Measurements from ENCODE around the gene MTM1.

Gene MTM1

GRCh38 chrX:150568320-150569154, at the start of gene MTM1:
Gene MTM1, plus strand, starts transcription at chrX:150568621. Its CDS starts 23,994 bp downstream, at chrX:150592615.
- ATAC-seq = peak; percentile 91
- H3K4me1 Mint-ChIP-seq = peaks cover 28% of the 10 kb centered on the region
- peak within 1 kb of the TSS; percentile 69 for H3K4me3 Mint-ChIP-seq
- no peaks in the 10 kb centered on the region for H3K9me3 Mint-ChIP-seq
- DNase-seq (ENCODE audit: low spot score in 2 of 2) = peak; percentile 76 to 89
- H3K36me3 Mint-ChIP-seq = no peaks in the 10 kb centered on the region
- H3K27ac Mint-ChIP-seq = peak within 1 kb of the TSS; percentile 56

- DNase-seq (ENCODE audit: low spot score in 2 of 2) (no peak), ATAC-seq (no peak)
- H3K4me3 Mint-ChIP-seq = no peak overlapping the region
- H3K4me1 Mint-ChIP-seq = no peaks in the 10 kb centered on the region
- no peaks in the 10 kb centered on the region for H3K9me3 Mint-ChIP-seq
- no peak overlapping the region for H3K27ac Mint-ChIP-seq
- no peaks in the 10 kb centered on the region for H3K36me3 Mint-ChIP-seq
These were observed 45.9 kb upstream of the MTM1 start for GRCh38 chrX:150522494-150522893.

- no peak overlapping the region for H3K4me3 Mint-ChIP-seq
- no peak for DNase-seq (ENCODE audit: low spot score in 2 of 2)
- no peak overlapping the region for H3K27ac Mint-ChIP-seq
- H3K4me1 Mint-ChIP-seq = no peaks in the 10 kb centered on the region
- no peaks in the 10 kb centered on the region for H3K9me3 Mint-ChIP-seq
- ATAC-seq = no peak
- H3K36me3 Mint-ChIP-seq = no peaks in the 10 kb centered on the region
These were observed 43.1 kb upstream of the MTM1 start for GRCh38 chrX:150525061-150525919.

- Mint-ChIP-seq H3K9me3 (no peaks in the 10 kb centered on the region), H3K36me3 (no peaks in the 10 kb centered on the region), H3K4me1 (no peaks in the 10 kb centered on the region), H3K27ac (no peak overlapping the region), H3K4me3 (no peak overlapping the region)
- ATAC-seq (no peak), DNase-seq (ENCODE audit: low spot score in 2 of 2) (no peak)
These were observed 41.7 kb upstream of the MTM1 start for GRCh38 chrX:150526692-150527091.

DNA sequence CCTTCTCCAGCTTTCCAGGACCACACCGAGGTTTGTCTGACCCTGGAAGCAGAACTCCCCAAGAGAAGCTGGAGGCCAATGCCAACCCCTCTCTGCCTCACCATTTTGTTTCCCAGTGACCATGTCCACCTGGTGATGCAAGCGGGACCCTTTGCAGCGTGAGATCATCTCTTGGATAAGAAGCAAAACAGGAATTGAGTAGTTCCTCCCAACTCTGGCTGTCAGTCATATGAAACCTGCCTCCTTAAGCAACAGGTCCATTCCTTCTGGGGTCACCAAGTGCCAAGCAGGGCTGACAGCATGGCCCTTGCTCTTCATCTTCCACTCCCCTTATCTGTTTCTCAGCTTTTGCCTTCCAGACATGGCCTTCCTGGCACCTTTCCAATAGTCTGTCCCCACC, 41.3 kb upstream of the MTM1 start:
- no peak overlapping the region for H3K4me3 Mint-ChIP-seq
- H3K4me1 Mint-ChIP-seq = no peaks in the 10 kb centered on the region
- ATAC-seq (no peak), DNase-seq (ENCODE audit: low spot score in 2 of 2) (no peak)
- no peaks in the 10 kb centered on the region for H3K36me3 Mint-ChIP-seq
- H3K9me3 Mint-ChIP-seq = no peaks in the 10 kb centered on the region
- no peak overlapping the region for H3K27ac Mint-ChIP-seq

- peaks cover 10% of the 10 kb centered on the region for H3K9me3 Mint-ChIP-seq
These were observed 38.8 kb upstream of the MTM1 start for GRCh38 chrX:150529587-150529986.

DNA sequence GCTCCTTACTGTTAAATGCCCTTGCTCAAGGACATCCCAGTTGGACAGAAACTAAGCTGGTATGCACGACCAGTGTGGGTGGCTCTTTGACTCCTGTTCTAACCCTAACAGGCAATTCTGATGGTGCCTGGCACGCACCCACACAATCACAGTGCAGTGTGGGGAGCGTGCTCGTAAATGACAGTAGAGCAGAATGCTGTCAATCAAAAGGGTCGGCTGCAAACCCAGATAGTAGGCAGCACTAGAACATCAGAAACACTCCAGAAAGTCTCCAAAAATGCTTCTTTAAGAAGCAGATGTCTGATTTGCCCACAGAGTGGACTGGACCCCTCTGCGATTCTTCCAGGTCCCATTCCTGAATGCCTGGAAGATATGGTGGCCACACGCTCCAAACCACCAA, 37.6 kb upstream of the MTM1 start:
- no peak overlapping the region for H3K4me3 Mint-ChIP-seq
- no peaks in the 10 kb centered on the region for H3K36me3 Mint-ChIP-seq
- ATAC-seq = no peak
- H3K27ac Mint-ChIP-seq = no peak overlapping the region
- no peaks in the 10 kb centered on the region for H3K4me1 Mint-ChIP-seq
- H3K9me3 Mint-ChIP-seq = peaks cover 10% of the 10 kb centered on the region
- no peak for DNase-seq (ENCODE audit: low spot score in 2 of 2)

More at GRCh38 chrX:150529587-150529986, 38.8 kb upstream of the MTM1 start:
- Mint-ChIP-seq H3K4me3 (no peak overlapping the region), H3K4me1 (no peaks in the 10 kb centered on the region), H3K27ac (no peak overlapping the region), H3K36me3 (no peaks in the 10 kb centered on the region)
- ATAC-seq (no peak), DNase-seq (ENCODE audit: low spot score in 2 of 2) (no peak)

- H3K4me3 Mint-ChIP-seq = no peak overlapping the region
- ATAC-seq (no peak), DNase-seq (ENCODE audit: low spot score in 2 of 2) (no peak)
- H3K36me3 Mint-ChIP-seq = no peaks in the 10 kb centered on the region
- H3K27ac Mint-ChIP-seq = no peak overlapping the region
- no peaks in the 10 kb centered on the region for H3K4me1 Mint-ChIP-seq
- peaks cover 10% of the 10 kb centered on the region for H3K9me3 Mint-ChIP-seq
These were observed 37.0 kb upstream of the MTM1 start for GRCh38 chrX:150531467-150531866.

DNA sequence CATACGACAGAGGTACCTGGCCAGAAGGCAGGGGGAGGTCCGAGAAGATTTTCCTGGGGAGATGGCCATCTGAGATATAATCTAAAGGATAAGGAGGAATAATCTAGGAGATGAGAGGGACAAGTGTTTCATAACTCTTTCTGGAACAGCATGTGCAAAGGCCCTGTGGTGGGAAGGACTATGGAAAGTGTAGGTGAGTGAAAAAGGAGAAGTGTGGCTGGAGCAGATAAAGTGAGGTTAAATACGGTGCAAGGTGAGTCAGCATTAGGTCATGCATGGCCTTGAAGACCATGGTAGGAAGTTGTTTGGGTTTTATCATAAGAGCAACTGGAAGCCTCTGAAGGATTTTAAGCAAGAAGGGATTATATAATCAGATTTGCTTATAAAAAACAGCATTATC, 34.6 kb upstream of the MTM1 start:
- H3K27ac Mint-ChIP-seq = no peak overlapping the region
- DNase-seq (ENCODE audit: low spot score in 2 of 2) (no peak), ATAC-seq (no peak)
- H3K4me1 Mint-ChIP-seq = no peaks in the 10 kb centered on the region
- H3K4me3 Mint-ChIP-seq = no peak overlapping the region
- no peaks in the 10 kb centered on the region for H3K36me3 Mint-ChIP-seq
- H3K9me3 Mint-ChIP-seq = peaks cover 10% of the 10 kb centered on the region

DNA sequence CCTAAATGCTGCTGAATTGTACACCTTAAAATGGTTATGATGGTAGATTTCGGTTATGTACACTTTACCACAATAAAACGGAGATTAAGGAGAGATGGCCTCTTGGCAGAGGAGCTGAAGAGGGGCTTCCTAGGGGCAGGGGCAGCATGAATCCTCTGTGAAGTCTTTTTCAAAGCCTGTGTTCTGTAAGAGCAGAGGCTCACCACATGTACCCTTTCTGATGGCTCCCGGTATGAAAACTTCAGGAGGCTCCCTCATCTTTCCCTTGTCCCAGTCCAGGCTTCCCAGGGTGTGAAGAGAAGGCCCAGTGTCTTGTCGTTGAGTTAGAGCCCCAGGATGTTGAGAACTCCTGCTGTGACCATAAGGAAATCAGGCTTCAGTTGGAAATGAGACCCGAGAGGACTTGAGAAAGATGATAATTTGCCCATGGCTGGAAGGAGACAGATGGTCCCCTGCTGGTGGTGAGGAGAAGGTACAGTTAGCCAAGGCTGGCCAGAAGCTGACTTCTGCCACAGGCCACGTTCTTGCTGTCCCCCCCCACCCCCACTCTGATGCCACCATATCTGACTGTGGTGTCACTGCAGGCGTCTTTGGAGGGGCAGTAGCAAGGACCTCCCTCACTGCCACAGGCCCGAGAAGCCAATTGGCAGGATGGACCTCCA, 31.8 kb upstream of the MTM1 start:
- H3K4me3 Mint-ChIP-seq = no peak overlapping the region
- DNase-seq (ENCODE audit: low spot score in 2 of 2) (no peak), ATAC-seq (no peak)
- H3K36me3 Mint-ChIP-seq = no peaks in the 10 kb centered on the region
- H3K27ac Mint-ChIP-seq = no peak overlapping the region
- no peaks in the 10 kb centered on the region for H3K4me1 Mint-ChIP-seq
- peaks cover 10% of the 10 kb centered on the region for H3K9me3 Mint-ChIP-seq

DNA sequence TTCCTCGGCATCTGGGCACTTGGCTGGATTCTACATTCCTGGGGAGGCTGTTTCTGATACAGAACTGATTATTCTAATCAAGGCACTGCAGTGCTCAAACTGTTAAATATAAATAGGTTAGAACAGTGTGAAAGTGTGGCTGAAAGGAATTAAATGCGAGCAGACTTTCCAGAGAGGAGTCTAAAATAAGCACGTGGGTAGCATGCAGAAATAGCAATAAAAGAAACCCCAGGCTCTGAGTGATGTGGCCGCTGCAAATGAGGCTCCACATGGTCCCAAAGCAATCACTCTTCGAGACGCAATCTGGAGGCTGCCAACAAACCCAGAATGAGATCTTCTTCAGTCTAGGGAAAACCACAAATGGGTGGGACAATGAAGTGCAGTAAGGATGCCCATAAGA, 30.6 kb upstream of the MTM1 start:
- no peaks in the 10 kb centered on the region for H3K36me3 Mint-ChIP-seq
- H3K27ac Mint-ChIP-seq = no peak overlapping the region
- no peaks in the 10 kb centered on the region for H3K4me1 Mint-ChIP-seq
- DNase-seq (ENCODE audit: low spot score in 2 of 2) (no peak), ATAC-seq (no peak)
- peaks cover 10% of the 10 kb centered on the region for H3K9me3 Mint-ChIP-seq
- no peak overlapping the region for H3K4me3 Mint-ChIP-seq

- Mint-ChIP-seq H3K4me3 (no peak overlapping the region), H3K9me3 (no peaks in the 10 kb centered on the region), H3K4me1 (peaks cover 5% of the 10 kb centered on the region), H3K27ac (no peak overlapping the region), H3K36me3 (no peaks in the 10 kb centered on the region)
- ATAC-seq (no peak), DNase-seq (ENCODE audit: low spot score in 2 of 2) (no peak)
These were observed 27.5 kb upstream of the MTM1 start for GRCh38 chrX:150540965-150541364.

DNA sequence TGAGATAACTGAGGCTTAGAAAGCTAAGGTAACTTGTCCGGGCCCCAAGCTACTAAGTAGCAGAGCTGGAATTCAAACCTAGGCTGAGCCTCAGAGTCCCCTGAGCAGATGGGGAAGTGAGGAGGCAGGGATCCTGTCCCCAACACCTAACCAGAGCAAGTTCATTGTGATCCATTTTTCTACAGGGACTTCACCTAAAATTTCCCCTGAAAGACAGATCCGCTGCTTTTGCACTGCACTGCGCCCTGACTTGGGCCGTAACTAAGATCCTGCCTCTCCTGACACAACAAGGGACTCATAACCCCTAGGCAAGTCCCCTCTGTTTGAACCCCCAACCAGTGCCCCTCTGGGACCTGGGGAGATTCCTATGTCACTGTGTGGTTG, 25.6 kb upstream of the MTM1 start:
- Mint-ChIP-seq H3K36me3 (no peaks in the 10 kb centered on the region), H3K9me3 (no peaks in the 10 kb centered on the region), H3K4me1 (peaks cover 18% of the 10 kb centered on the region), H3K27ac (peak overlapping the region; percentile 35), H3K4me3 (no peak overlapping the region)
- ATAC-seq (peak; percentile 9), DNase-seq (ENCODE audit: low spot score in 2 of 2) (no peak)

- no peak for DNase-seq (ENCODE audit: low spot score in 2 of 2)
- Mint-ChIP-seq H3K4me1 (peaks cover 23% of the 10 kb centered on the region), H3K27ac (peak overlapping the region; percentile 35), H3K4me3 (no peak overlapping the region), H3K36me3 (no peaks in the 10 kb centered on the region), H3K9me3 (no peaks in the 10 kb centered on the region)
- ATAC-seq = peak; percentile 56
These were observed 24.9 kb upstream of the MTM1 start for GRCh38 chrX:150543230-150544155.
